PC-3 (cell line): ENCODE measurements around the gene PPM1E. TPM values are rescaled to one million over a fixed set of nuclear protein-coding genes. Genes with fewer than 3 reads are reported as not detected.

Experiments used
- ATAC-seq: fragments of 200-7000 bp; cut with Tn5 transposase; 2 replicates; pipeline ENCODE4 v1.9.1; 2020; ENCODE audit warnings: mild to moderate bottlenecking, moderate library complexity
- Bru-seq: library from RNA; stranded (reverse); fragments of 400-500 nt; gene quantifications from one replicate; lab custom pipeline; 2021; lab: Mats Ljungman, UMichigan
- BruChase-seq, 2 experiments: library from RNA; stranded (reverse); fragments of 400-500 nt; gene quantifications; one replicate each; lab custom pipeline; 2021; lab: Mats Ljungman, UMichigan
- BruUV-seq: library from RNA; stranded (reverse); fragments of 400-500 nt; replicated peaks from 2 replicates; lab custom pipeline; 2021; lab: Mats Ljungman, UMichigan
- CTCF ChIA-PET: fragments of 300-600 bp; sonication (Branson Sonifier 250); formaldehyde crosslinking; loops from one replicate; lab custom pipeline; 2022; ENCODE audit warnings: antibody characterized with exemption; lab: Charles Lee
- POLR2A ChIA-PET: fragments of 300-600 bp; sonication (Branson Sonifier 250); formaldehyde crosslinking; loops from one replicate; lab custom pipeline; 2022; ENCODE audit warnings: antibody characterized with exemption; ENCODE audit not compliant: unreplicated experiment; lab: Charles Lee
- DNase-seq: peaks from one replicate; pipeline ENCODE4 v3.0.0-alpha.2; 2015
- H2AFZ ChIP-seq: fragments of 300-600 bp; sonication (generic); 2 replicates; pipeline ENCODE4 v1.6.0; 2016; ENCODE audit warnings: antibody characterized with exemption, low read length
- H3F3A ChIP-seq: fragments of 300-600 bp; sonication (generic); one replicate; pipeline ENCODE4 v1.6.0; 2017; ENCODE audit warnings: antibody characterized with exemption, low read length, control low read depth, mild to moderate bottlenecking; ENCODE audit not compliant: unreplicated experiment
- H3K27ac ChIP-seq: fragments of 300-600 bp; sonication (generic); 2 replicates; pipeline ENCODE4 v1.5.1; 2016; ENCODE audit warnings: mild to moderate bottlenecking, low read length
- H3K27me3 ChIP-seq: fragments of 300-600 bp; sonication (generic); 2 replicates; pipeline ENCODE4 v1.6.1; 2016; ENCODE audit warnings: low read length, mixed read lengths
- H3K36me3 ChIP-seq: fragments of 300-600 bp; sonication (generic); 2 replicates; pipeline ENCODE4 v1.6.1; 2016; ENCODE audit warnings: low read depth, mixed run types, low read length, mixed read lengths
- H3K4me1 ChIP-seq: fragments of 300-600 bp; sonication (generic); 2 replicates; pipeline ENCODE4 v1.5.1; 2016; ENCODE audit warnings: low read length; ENCODE audit not compliant: insufficient read depth
- H3K4me2 ChIP-seq: fragments of 300-600 bp; sonication (generic); 2 replicates; pipeline ENCODE4 v1.6.0; 2016; ENCODE audit warnings: low read length
- H3K4me3 ChIP-seq: fragments of 300-600 bp; sonication (generic); 2 replicates; pipeline ENCODE4 v1.5.1; 2016; ENCODE audit warnings: mild to moderate bottlenecking, low read length, mixed read lengths
- H3K79me2 ChIP-seq: fragments of 300-600 bp; sonication (generic); 2 replicates; pipeline ENCODE4 v1.6.1; 2017; ENCODE audit warnings: low read length, mixed read lengths
- H3K9ac ChIP-seq: fragments of 300-600 bp; sonication (generic); 2 replicates; pipeline ENCODE4 v1.6.0; 2016; ENCODE audit warnings: mild to moderate bottlenecking, low read length
- H3K9me2 ChIP-seq: fragments of 300-600 bp; sonication (generic); replicated peaks from 2 replicates; pipeline ENCODE4 v1.6.1; 2016; ENCODE audit warnings: mixed run types, low read length, mixed read lengths
- H3K9me3 ChIP-seq: fragments of 300-600 bp; sonication (generic); 2 replicates; pipeline ENCODE4 v1.6.1; 2016; ENCODE audit warnings: low read length, mixed read lengths
- H4K20me1 ChIP-seq: fragments of 300-600 bp; sonication (generic); 2 replicates; pipeline ENCODE4 v1.6.1; 2016; ENCODE audit warnings: low read length, mixed read lengths
- EZH2 ChIP-seq: fragments of 300-600 bp; sonication (generic); IDR thresholded peaks from one replicate; pipeline ENCODE4 v1.6.1; 2017; ENCODE audit warnings: antibody characterized with exemption, mild to moderate bottlenecking, low read length; ENCODE audit not compliant: unreplicated experiment
- EZH2phosphoT487 ChIP-seq: fragments of 300-600 bp; sonication (generic); IDR thresholded peaks from 2 replicates; pipeline ENCODE4 v1.6.1; 2018; ENCODE audit warnings: mild to moderate bottlenecking, antibody characterized with exemption, low read length, borderline replicate concordance
- intact Hi-C: fragments of 100-400 bp; cut with micrococcal nuclease; formaldehyde crosslinking; loops from 2 replicates; pipeline ENCODE4 v1.9.0; 2023
- long read RNA-seq: library from polyadenylated mRNA; unstranded; transcript quantifications from one replicate; pipeline ENCODE4 v2.0.0, GENCODE V29; 2021; ENCODE audit not compliant: unreplicated experiment
- total RNA-seq: library from RNA; depleted of rRNA; stranded (reverse); fragments of >200 nt; gene quantifications from 2 replicates; pipeline ENCODE4 v1.2.3, GENCODE V29; 2014; rRNA removed
- TF ChIP-seq, protein P1 (sequence below): fragments of 300-600 bp; sonication (generic); conservative IDR thresholded peaks from 2 replicates; pipeline ENCODE4 v1.5.1; 2017; ENCODE audit warnings: antibody characterized with exemption, low read depth, mild to moderate bottlenecking, low read length

Gene PPM1E
- total RNA-seq (not detected in 2 replicates), Bru-seq, nascent RNA (percentile 13 among the genes with signal in this experiment), BruChase-seq, experiment 1, labeled RNA remaining after a 6-hour chase (percentile 28 among the genes with signal in this experiment), BruChase-seq, experiment 2, labeled RNA remaining after a 2-hour chase (percentile 35 among the genes with signal in this experiment)
- long read RNA-seq, partial matches to known transcripts = 0 of 1 reads
- long read RNA-seq, other reads (novel, unspliced or antisense) = 1 of 1 reads

DNA sequence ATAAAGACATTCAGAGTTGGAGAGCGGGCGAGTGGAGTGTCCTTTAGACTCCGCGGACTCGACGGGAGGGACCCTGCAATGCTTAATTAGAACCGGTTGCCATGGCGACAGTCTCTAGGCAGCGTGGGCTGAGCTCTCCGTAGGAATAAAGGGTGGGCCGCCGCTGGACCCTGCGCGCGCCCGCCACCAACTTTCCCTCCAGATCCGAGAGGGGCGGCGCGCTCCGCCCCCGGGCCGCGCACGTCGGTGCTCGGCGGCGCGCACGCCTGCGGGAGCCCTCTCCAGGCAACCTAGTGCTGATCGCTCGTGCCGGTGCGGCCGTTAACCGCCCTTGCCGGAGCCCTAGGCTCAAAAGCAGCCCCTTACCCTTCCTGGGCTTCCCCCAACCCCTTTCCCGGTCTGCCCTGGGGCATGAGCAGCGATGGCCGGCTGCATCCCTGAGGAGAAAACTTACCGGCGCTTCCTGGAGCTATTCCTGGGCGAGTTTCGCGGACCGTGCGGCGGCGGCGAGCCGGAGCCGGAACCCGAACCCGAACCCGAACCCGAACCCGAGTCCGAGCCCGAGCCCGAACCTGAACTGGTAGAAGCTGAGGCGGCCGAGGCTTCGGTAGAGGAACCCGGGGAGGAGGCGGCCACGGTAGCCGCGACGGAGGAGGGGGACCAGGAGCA is at the start of gene PPM1E:
TSS of gene PPM1E (plus strand) at position 278 of the 669 bp plus-strand sequence.
- H2AFZ ChIP-seq = peak within 1 kb of the TSS; percentile 75
- no peaks in the 10 kb centered on the region for H4K20me1 ChIP-seq
- ChIA-PET POLR2A (no interaction called here), CTCF (no interaction called here)
- no peak within 1 kb of the TSS for H3K9ac ChIP-seq
- intact Hi-C loops = no loop called here
- peak; percentile 59 for ATAC-seq
- H3K27me3 ChIP-seq = peaks cover 82% of the 10 kb centered on the region
- peak; percentile 67 for TF ChIP-seq EZH2phosphoT487
- TF ChIP-seq EZH2 = peak; percentile 95
- TF ChIP-seq, protein P1, sequence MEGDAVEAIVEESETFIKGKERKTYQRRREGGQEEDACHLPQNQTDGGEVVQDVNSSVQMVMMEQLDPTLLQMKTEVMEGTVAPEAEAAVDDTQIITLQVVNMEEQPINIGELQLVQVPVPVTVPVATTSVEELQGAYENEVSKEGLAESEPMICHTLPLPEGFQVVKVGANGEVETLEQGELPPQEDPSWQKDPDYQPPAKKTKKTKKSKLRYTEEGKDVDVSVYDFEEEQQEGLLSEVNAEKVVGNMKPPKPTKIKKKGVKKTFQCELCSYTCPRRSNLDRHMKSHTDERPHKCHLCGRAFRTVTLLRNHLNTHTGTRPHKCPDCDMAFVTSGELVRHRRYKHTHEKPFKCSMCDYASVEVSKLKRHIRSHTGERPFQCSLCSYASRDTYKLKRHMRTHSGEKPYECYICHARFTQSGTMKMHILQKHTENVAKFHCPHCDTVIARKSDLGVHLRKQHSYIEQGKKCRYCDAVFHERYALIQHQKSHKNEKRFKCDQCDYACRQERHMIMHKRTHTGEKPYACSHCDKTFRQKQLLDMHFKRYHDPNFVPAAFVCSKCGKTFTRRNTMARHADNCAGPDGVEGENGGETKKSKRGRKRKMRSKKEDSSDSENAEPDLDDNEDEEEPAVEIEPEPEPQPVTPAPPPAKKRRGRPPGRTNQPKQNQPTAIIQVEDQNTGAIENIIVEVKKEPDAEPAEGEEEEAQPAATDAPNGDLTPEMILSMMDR = no peak
- H3K9me3 ChIP-seq = no peaks in the 10 kb centered on the region
- H3K79me2 ChIP-seq = no peaks in the 10 kb centered on the region
- no TSS peak for BruUV-seq
- peaks cover 11% of the 10 kb centered on the region; the same call in 1 of the 2 replicates for H3K4me1 ChIP-seq
- peak within 1 kb of the TSS; percentile 66 for H3K4me3 ChIP-seq
- no peaks in the 10 kb centered on the region for H3K36me3 ChIP-seq
- DNase-seq = peak; percentile 26
- H3K9me2 ChIP-seq = no peaks in the 10 kb centered on the region
- H3K4me2 ChIP-seq = peak within 1 kb of the TSS; percentile 87
- no peak within 1 kb of the TSS for H3K27ac ChIP-seq
- no peaks in the 10 kb centered on the region for H3F3A ChIP-seq

DNA sequence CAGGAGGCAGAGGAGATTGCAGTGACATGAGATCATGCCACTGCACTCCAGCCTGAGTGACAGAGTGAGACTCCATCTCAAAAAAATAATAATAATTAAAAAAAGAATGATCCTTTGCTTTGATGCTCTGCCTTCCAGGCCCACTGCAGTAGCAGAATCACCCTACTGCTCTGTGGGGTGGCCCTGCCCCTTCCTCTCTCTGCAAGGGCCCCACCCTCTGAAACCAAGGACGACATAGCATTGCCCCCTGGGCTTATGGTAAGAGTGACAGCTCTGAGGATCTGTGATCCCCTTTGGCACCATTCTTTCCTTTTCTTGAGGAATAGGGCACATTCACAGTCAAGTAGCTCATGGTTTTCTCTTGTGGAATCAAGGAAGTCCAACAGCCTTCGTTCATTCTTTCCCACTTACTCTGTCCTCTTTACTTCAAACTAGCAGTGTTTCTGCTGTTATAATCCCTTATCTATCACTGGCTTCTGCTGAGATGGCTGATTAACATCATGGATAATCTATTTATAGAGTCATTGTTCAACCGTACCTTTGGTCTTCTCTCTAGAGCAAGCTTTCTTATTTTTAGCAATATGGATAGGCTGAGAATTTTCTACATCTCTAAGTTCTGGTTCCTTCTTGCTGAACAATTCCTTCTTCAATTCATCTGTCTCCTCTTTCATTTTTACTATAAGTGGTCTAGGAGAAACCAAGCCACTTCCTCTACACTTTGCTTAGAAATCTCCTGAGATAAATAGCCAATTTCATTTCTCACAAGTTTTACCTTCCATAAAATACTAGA is 49.1 kb upstream of the PPM1E start:
- TF ChIP-seq, protein P1 = no peak
- TF ChIP-seq EZH2phosphoT487 (no peak), EZH2 (no peak)

More for the DNA sequence above, 49.1 kb upstream of the PPM1E start:
- Histone ChIP-seq H3K4me2 (no peak overlapping the region), H3K9me3 (no peaks in the 10 kb centered on the region), H3F3A (peaks cover 5% of the 10 kb centered on the region), H3K79me2 (no peaks in the 10 kb centered on the region), H3K27ac (no peak overlapping the region), H3K36me3 (peaks cover 13% of the 10 kb centered on the region; the same call in 1 of the 2 replicates), H2AFZ (no peak overlapping the region), H3K4me3 (no peak overlapping the region), H3K27me3 (no peaks in the 10 kb centered on the region), H3K9ac (no peak overlapping the region), H3K4me1 (peaks cover 25% of the 10 kb centered on the region), H3K9me2 (no peaks in the 10 kb centered on the region), H4K20me1 (no peaks in the 10 kb centered on the region)
- ATAC-seq (no peak), DNase-seq (no peak)
- no TSS peak for BruUV-seq
- intact Hi-C loops = no loop called here
- ChIA-PET POLR2A (interaction anchor here (0.6 kb wide), 1 partner anchor 75 kb away, joined by 3 read pairs; no protein-coding TSS in a partner anchor), CTCF (no interaction called here)
